GM12878 (cell line): ENCODE measurements around the gene SNRPD2. TPM values are rescaled to one million over a fixed set of nuclear protein-coding genes. Genes with fewer than 3 reads are reported as not detected.

Source experiments
- BRCA1 ChIP-seq: IDR thresholded peaks from 2 replicates; pipeline ENCODE4 v1.6.1; 2011; ENCODE audit warnings: low read depth, low read length, improper control_type of control experiment
- CBX3 ChIP-seq: fragments of 200-600 bp; sonication (generic); IDR thresholded peaks from 2 replicates; pipeline ENCODE4 v1.6.1; 2016; ENCODE audit warnings: low read depth, borderline replicate concordance
- CHD2 ChIP-seq: IDR thresholded peaks from 2 replicates; pipeline ENCODE4 v1.6.1; 2011; ENCODE audit warnings: low read depth, low read length, improper control_type of control experiment, borderline replicate concordance
- CREB1 ChIP-seq: IDR thresholded peaks from 2 replicates; pipeline ENCODE4 v1.6.1; 2012; ENCODE audit warnings: low read depth, mild to moderate bottlenecking, inconsistent platforms
- CTCF ChIP-seq, 3 experiments: IDR thresholded peaks in 2 of 3; conservative IDR thresholded peaks in 1 of 3; 2 replicates each; pipeline ENCODE4 v1.5.1; 2011; ENCODE audit warnings: low read depth in 3 of 3, low read length in 3 of 3, mild to moderate bottlenecking in 3 of 3, control low read depth in 2 of 3, moderate library complexity in 2 of 3, inconsistent platforms in 1 of 3, mixed read lengths in 1 of 3; ENCODE audit not compliant: control insufficient read depth in 2 of 3, insufficient read depth in 1 of 3; ENCODE audit errors: extremely low read depth in 1 of 3
- EED ChIP-seq: sonication (generic); IDR thresholded peaks from 2 replicates; pipeline ENCODE4 v1.6.1; 2016; ENCODE audit warnings: antibody characterized with exemption, low read depth
- FOXK2 ChIP-seq: fragments of 450-650 bp; IDR thresholded peaks from 2 replicates; pipeline ENCODE4 v1.6.1; 2017; ENCODE audit warnings: mild to moderate bottlenecking, moderate library complexity
- KDM1A ChIP-seq: fragments of 200-600 bp; sonication (generic); IDR thresholded peaks from 2 replicates; pipeline ENCODE4 v1.6.1; 2016; ENCODE audit warnings: borderline replicate concordance
- MEF2A ChIP-seq: IDR thresholded peaks from 2 replicates; pipeline ENCODE4 v1.6.1; 2011; ENCODE audit warnings: low read depth, mild to moderate bottlenecking, low read length, moderate library complexity; ENCODE audit not compliant: insufficient read depth
- NFXL1 ChIP-seq: fragments of 450-650 bp; IDR thresholded peaks from 2 replicates; pipeline ENCODE4 v1.6.1; 2017; ENCODE audit warnings: antibody characterized with exemption, mild to moderate bottlenecking, borderline replicate concordance
- NR2C2 ChIP-seq: IDR thresholded peaks from 2 replicates; pipeline ENCODE4 v1.6.1; 2011; ENCODE audit warnings: borderline replicate concordance, low read depth; ENCODE audit not compliant: control insufficient read depth, insufficient read length
- NR2F1 ChIP-seq: fragments of 450-650 bp; conservative IDR thresholded peaks from 2 replicates; pipeline ENCODE4 v1.6.1; 2017; ENCODE audit warnings: mild to moderate bottlenecking
- NRF1 ChIP-seq: conservative IDR thresholded peaks from 2 replicates; pipeline ENCODE4 v1.6.1; 2011; ENCODE audit warnings: mild to moderate bottlenecking, low read depth, low read length, improper control_type of control experiment
- POLR2A ChIP-seq: IDR thresholded peaks from 2 replicates; pipeline ENCODE4 v1.6.1; 2011; ENCODE audit warnings: low read depth, mild to moderate bottlenecking, low read length
- POLR2AphosphoS5 ChIP-seq: IDR thresholded peaks from 2 replicates; pipeline ENCODE4 v1.6.1; 2011; ENCODE audit warnings: mild to moderate bottlenecking, low read length, inconsistent platforms
- RAD51 ChIP-seq: fragments of 450-650 bp; IDR thresholded peaks from 2 replicates; pipeline ENCODE4 v1.6.1; 2016; ENCODE audit warnings: moderate library complexity, mild to moderate bottlenecking, inconsistent platforms
- RBBP5 ChIP-seq: fragments of 200-600 bp; sonication (generic); conservative IDR thresholded peaks from 2 replicates; pipeline ENCODE4 v1.6.1; 2016
- RCOR1 ChIP-seq: conservative IDR thresholded peaks from 2 replicates; pipeline ENCODE4 v1.6.1; 2012; ENCODE audit warnings: low read depth, low read length, improper control_type of control experiment
- RELA ChIP-seq: fragments of 450-650 bp; IDR thresholded peaks from 2 replicates; pipeline ENCODE4 v1.8.0; 2014; ENCODE audit warnings: borderline replicate concordance; ENCODE audit not compliant: partially characterized antibody
- SIX5 ChIP-seq: IDR thresholded peaks from 2 replicates; pipeline ENCODE4 v1.6.1; 2011; ENCODE audit warnings: mild to moderate bottlenecking, low read depth, low read length, moderate library complexity; ENCODE audit not compliant: severe bottlenecking
- SMC3 ChIP-seq: IDR thresholded peaks from 2 replicates; pipeline ENCODE4 v1.6.1; 2011; ENCODE audit warnings: low read length, improper control_type of control experiment, borderline replicate concordance
- USF1 ChIP-seq: IDR thresholded peaks from 2 replicates; pipeline ENCODE4 v1.6.1; 2011; ENCODE audit warnings: borderline replicate concordance, low read depth, mild to moderate bottlenecking, moderate library complexity, mixed read lengths, low read length; ENCODE audit not compliant: insufficient read depth; ENCODE audit errors: extremely low read length
- ZBED1 ChIP-seq: IDR thresholded peaks from 2 replicates; pipeline ENCODE4 v1.6.1; 2016; ENCODE audit warnings: borderline replicate concordance
- ZBTB11 ChIP-seq: fragments of 450-650 bp; formaldehyde crosslinking; IDR thresholded peaks from 2 replicates; pipeline ENCODE4 v1.5.0; 2022; ENCODE audit warnings: mild to moderate bottlenecking, missing genetic modification characterization
- ZZZ3 ChIP-seq: IDR thresholded peaks from 2 replicates; pipeline ENCODE4 v1.6.1; 2011; ENCODE audit warnings: low read depth; ENCODE audit not compliant: control insufficient read depth, insufficient read length
- polyA plus RNA-seq, 11 experiments: library from polyadenylated mRNA; depleted of rRNA in 4 of 11; unstranded in 6 of 11; stranded (reverse) in 5 of 11; fragments of >200 nt; fragmentation: Nextera tagmentation in 4 of 11; fragmentation: Illumina TruSeq in 1 of 11; extraction: Ambion mirVana in 4 of 11; extraction: Trizol in 1 of 11; gene quantifications; 1 replicate in 1 of 11; 2 replicates in 10 of 11; pipeline versions ENCODE4 v1.2.1 to v1.2.3, GENCODE V29; 2011 to 2016; ENCODE audit warnings: inconsistent platforms in 2 of 11, missing spikeins in 2 of 11, low read depth in 1 of 11
- total RNA-seq, 4 experiments: library from RNA; depleted of rRNA in 3 of 4; stranded (reverse); fragments of >200 nt in 3 of 4; fragmentation: Illumina TruSeq in 1 of 4; extraction: Trizol in 1 of 4; gene quantifications; 2 replicates each; pipeline versions ENCODE4 v1.2.1 to v1.2.3, GENCODE V29; 2013 to 2021

The SNRPD2 gene
- total and polyA plus RNA-seq, 10 of the 15 experiments (the other 5 are each of a cell fraction or from before 2014, with no cell fraction given) = 526 to 3,621 (median 951) TPM

GRCh38 chr19:45717131-45717982 is 25.6 kb upstream of the SNRPD2 start (continued):
- TF ChIP-seq RCOR1 (no peak), ZBTB11 (CRISPR knock-in tag) (no peak), RBBP5 (no peak), ZZZ3 (no peak), POLR2AphosphoS5 (peak; percentile 66), MEF2A (peak; percentile 57; the same call in 1 of the 2 replicates), CTCF (IDR thresholded peaks at IDR 0.05 in 2 of 3, conservative IDR thresholded peaks at IDR 0.05 in 1 of 3; ENCODE audit: control insufficient read depth in 2 of 3, extremely low read depth in 1 of 3, insufficient read depth in 1 of 3, low read depth in 3 of 3, low read length in 3 of 3) (peak; percentile 21 to 31 (median 25); a peak in 4 of 6 replicates), CHD2 (peak; percentile 82; the same call in 1 of the 2 replicates), CBX3 (no peak), NR2F1 (peak; percentile 99), NRF1 (peak; percentile 85), SMC3 (0 out of 2 replicates have a peak, but pooled peaks have one; percentile 19), POLR2A (peak; percentile 70), EED (no peak; the same call in 1 of the 2 replicates), RAD51 (peak; percentile 94), ZBED1 (peak; percentile 70; the same call in 1 of the 2 replicates), BRCA1 (no peak), USF1 (peak; percentile 94), KDM1A (no peak), FOXK2 (peak; percentile 83), NFXL1 (no peak), NR2C2 (no peak), RELA (peak; percentile 95), SIX5 (peak; percentile 19), CREB1 (peak; percentile 75)
